ENCODE measurements around the gene RASGRF1.

RASGRF1 gene

DNA sequence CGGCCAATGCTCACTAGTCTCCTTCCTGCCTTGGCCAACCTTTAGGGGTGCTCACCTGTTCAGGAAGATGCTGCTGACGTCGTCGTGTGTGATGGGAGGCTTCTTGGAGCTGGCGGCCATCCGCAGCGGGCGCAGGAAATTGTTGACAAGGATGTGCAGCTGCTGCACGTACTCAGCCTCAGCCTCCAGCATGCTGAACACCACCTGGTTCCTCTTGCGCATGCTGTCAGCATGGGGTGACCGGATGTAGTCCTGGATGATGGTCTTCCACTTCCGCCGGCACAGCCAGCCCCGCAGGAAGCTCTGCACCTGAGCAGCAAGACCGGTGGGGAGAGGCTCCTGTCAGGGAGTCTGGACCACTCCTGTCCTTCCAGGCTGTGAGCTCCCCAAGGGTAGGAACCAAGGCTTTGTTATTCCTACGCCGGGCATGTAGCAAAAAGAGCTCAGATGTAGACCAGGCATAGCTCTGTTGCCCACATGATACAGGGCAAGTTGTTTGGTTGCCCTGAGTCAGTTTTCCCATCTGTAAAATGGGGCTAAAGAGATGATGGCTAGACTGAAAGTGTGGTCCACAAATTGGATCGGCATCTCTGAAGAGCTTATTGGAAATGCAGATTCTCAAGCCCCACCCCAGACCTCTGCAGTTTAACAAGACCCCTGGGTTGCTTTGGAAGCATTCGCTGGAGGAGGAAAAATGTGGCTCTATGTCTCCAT, 43.7 kb downstream of the RASGRF1 start:
- no peak overlapping the region for H3K9ac ChIP-seq (ENCODE audit: insufficient read length)
- 0 out of 2 replicates have a peak, but pooled peaks cover 3% of the 10 kb centered on the region for H3K9me3 ChIP-seq (ENCODE audit: low read depth, low read length)
- no peak for TF ChIP-seq POLR2AphosphoS5 (IDR thresholded peaks at IDR 0.05; ENCODE audit: borderline replicate concordance, low read depth, low read length)
- TF ChIP-seq FOXP2 (optimal IDR thresholded peaks at IDR 0.05; ENCODE audit: control extremely low read depth, extremely low read length, insufficient read depth), result no peak
- no peak for TF ChIP-seq EZH2 (IDR thresholded peaks at IDR 0.05)
- H3K36me3 ChIP-seq (ENCODE audit: insufficient read depth, low read length), result no peaks in the 10 kb centered on the region
- no peak overlapping the region for H3K4me3 ChIP-seq
- DNase-seq (ENCODE audit: low read depth, low spot score), result no peak
- H3K27ac ChIP-seq, result no peak overlapping the region

DNA sequence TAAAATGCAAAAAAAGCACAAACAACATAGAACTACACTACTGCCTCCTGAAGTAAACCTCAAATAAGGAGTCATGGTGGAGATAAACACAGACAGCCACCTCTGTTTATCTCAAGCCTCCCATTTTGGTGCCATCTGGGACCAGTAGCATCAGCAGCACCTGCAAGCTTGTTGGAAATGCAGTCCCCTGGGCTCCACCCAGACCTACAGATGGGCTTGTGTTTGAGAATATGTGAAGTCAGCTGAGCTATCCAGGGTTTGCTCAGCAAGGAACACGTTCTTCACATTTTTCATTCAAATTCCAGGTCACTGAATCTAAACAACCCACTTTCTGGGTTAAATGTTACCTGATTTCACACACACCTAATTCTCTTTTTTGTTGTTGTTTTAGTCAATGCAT, 45.5 kb downstream of the RASGRF1 start:
- no peak for DNase-seq (ENCODE audit: low read depth, low spot score)
- H3K9me3 ChIP-seq (ENCODE audit: low read depth, low read length), result 0 out of 2 replicates have a peak, but pooled peaks cover 3% of the 10 kb centered on the region
- TF ChIP-seq POLR2AphosphoS5 (IDR thresholded peaks at IDR 0.05; ENCODE audit: borderline replicate concordance, low read depth, low read length), result no peak
- TF ChIP-seq EZH2 (IDR thresholded peaks at IDR 0.05), result no peak
- no peak for TF ChIP-seq FOXP2 (optimal IDR thresholded peaks at IDR 0.05; ENCODE audit: control extremely low read depth, extremely low read length, insufficient read depth)
- H3K27ac ChIP-seq, result no peak overlapping the region
- no peaks in the 10 kb centered on the region for H3K36me3 ChIP-seq (ENCODE audit: insufficient read depth, low read length)
- no peak overlapping the region for H3K9ac ChIP-seq (ENCODE audit: insufficient read length)
- H3K4me3 ChIP-seq, result no peak overlapping the region

DNA sequence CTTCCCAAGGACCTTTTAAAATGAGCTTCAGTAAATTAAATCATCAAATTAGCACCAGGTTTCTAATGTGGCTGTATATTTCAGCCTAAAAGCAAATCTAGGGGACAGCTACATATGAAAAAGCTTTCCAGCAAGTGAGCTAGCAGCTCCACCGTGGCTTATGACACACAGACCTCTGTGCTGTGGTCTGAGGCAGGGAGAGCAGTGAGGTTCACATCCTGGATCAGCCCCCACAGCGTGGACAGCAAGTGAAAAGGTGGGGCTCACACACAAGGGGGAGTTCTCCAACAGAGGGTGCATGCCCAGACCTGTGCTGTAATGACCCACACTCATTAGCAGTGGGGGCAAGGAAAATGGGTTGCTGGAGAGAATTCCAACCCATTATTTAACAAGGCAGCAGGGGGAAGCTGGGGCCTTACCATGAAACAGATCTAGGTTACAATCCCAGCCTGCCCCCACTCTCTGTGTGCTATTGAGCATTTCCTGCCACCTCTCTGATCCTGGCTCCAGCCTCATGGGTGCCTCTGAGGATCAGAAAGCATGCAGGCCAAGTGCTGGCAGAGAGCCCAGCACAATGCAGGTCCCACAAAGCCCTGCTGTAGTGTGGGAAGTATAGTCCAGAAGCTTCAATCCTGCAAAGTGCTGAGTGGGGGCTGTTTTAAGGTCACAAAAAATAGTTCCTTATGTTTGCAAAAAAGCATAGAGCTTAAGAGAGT, 48.2 kb downstream of the RASGRF1 start:
- DNase-seq (ENCODE audit: low read depth, low spot score), result no peak
- H3K4me3 ChIP-seq, result no peak overlapping the region
- no peak overlapping the region for H3K27ac ChIP-seq
- no peak for TF ChIP-seq FOXP2 (optimal IDR thresholded peaks at IDR 0.05; ENCODE audit: control extremely low read depth, extremely low read length, insufficient read depth)
- TF ChIP-seq EZH2 (IDR thresholded peaks at IDR 0.05), result no peak
- no peak for TF ChIP-seq POLR2AphosphoS5 (IDR thresholded peaks at IDR 0.05; ENCODE audit: borderline replicate concordance, low read depth, low read length)
- no peaks in the 10 kb centered on the region for H3K36me3 ChIP-seq (ENCODE audit: insufficient read depth, low read length)
- H3K9ac ChIP-seq (ENCODE audit: insufficient read length), result no peak overlapping the region
- H3K9me3 ChIP-seq (ENCODE audit: low read depth, low read length), result 0 out of 2 replicates have a peak, but pooled peaks cover 3% of the 10 kb centered on the region

DNA sequence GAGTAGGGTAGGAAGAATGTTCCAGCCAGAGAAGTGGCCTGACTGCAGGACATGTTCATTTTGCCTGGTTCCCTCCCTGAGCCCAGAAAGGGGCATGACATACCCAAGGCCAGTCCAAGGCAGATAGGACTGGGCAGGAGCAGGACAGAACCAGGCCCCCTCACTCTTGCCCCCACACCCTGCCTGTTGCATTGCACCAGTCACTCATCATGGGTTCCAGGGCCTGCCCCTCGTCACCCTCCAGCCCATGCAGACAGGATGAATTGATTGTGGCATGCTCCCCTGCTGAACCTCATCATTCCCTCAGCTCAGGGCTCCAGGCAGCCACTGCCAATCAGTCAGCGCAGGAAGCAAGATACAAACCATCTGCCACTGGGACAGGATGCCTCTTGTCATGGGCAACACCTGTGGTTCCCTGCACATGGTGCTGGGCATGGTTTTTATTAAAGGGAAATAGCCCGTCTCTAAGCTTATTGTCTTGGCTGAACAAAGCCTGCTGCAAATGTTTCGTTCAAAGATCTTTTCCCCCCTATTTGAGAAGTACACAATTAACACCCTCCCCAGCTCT, 48.9 kb downstream of the RASGRF1 start:
- no peak overlapping the region for H3K27ac ChIP-seq
- no peaks in the 10 kb centered on the region for H3K36me3 ChIP-seq (ENCODE audit: insufficient read depth, low read length)
- no peak for TF ChIP-seq EZH2 (IDR thresholded peaks at IDR 0.05)
- TF ChIP-seq POLR2AphosphoS5 (IDR thresholded peaks at IDR 0.05; ENCODE audit: borderline replicate concordance, low read depth, low read length), result no peak
- TF ChIP-seq FOXP2 (optimal IDR thresholded peaks at IDR 0.05; ENCODE audit: control extremely low read depth, extremely low read length, insufficient read depth), result no peak
- DNase-seq (ENCODE audit: low read depth, low spot score), result no peak
- 0 out of 2 replicates have a peak, but pooled peaks cover 3% of the 10 kb centered on the region for H3K9me3 ChIP-seq (ENCODE audit: low read depth, low read length)
- no peak overlapping the region for H3K9ac ChIP-seq (ENCODE audit: insufficient read length)
- no peak overlapping the region for H3K4me3 ChIP-seq

DNA sequence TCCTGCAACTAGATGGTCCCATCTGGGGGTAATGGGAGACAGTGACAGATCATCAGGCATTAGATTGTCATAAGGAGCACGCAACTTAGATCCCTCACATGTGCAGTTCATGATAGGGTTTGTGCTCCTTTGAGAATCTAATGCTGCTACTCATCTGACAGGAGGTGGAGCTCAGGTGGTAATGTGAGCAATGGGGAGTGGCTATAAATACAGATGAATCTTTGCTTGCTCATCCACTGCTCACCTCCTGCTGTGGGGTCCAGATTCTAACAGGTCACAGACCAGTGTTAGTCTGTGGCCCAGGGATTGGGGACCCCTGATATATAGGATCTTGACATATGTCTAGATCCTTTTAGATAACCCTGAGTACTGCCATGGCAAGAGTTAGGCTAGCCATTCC, 52.7 kb downstream of the RASGRF1 start:
- no peak for TF ChIP-seq FOXP2 (optimal IDR thresholded peaks at IDR 0.05; ENCODE audit: control extremely low read depth, extremely low read length, insufficient read depth)
- no peak for TF ChIP-seq EZH2 (IDR thresholded peaks at IDR 0.05)
- TF ChIP-seq POLR2AphosphoS5 (IDR thresholded peaks at IDR 0.05; ENCODE audit: borderline replicate concordance, low read depth, low read length), result no peak
- Histone ChIP-seq H3K9ac (ENCODE audit: insufficient read length) (no peak overlapping the region), H3K9me3 (ENCODE audit: low read depth, low read length) (0 out of 2 replicates have a peak, but pooled peaks cover 3% of the 10 kb centered on the region), H3K36me3 (ENCODE audit: insufficient read depth, low read length) (no peaks in the 10 kb centered on the region), H3K4me3 (no peak overlapping the region), H3K27ac (no peak overlapping the region)
- no peak for DNase-seq (ENCODE audit: low read depth, low spot score)

DNA sequence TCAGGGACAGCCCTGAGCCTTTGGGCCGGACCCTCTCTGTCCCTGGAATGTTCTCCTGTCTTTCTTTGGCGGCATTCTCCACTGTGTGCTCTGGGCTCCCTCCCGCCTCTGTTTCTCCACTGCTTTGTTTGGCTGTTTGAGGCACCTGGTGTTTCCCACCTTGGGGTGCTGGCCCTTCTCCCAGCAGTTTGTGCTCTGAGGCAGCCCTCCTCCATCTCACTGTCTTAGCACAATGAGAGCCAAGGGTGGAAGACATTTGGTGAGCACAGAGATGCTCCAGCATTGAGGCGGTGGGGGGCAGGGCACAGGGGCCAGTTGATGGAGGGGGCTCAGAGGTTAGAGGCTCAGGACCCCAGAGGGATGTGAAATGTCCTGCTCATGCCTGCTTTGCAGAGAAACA, 54.3 kb downstream of the RASGRF1 start:
- Histone ChIP-seq H3K9ac (ENCODE audit: insufficient read length) (no peak overlapping the region), H3K9me3 (ENCODE audit: low read depth, low read length) (no peaks in the 10 kb centered on the region), H3K4me3 (no peak overlapping the region), H3K36me3 (ENCODE audit: insufficient read depth, low read length) (no peaks in the 10 kb centered on the region), H3K27ac (no peak overlapping the region)
- DNase-seq (ENCODE audit: low read depth, low spot score), result no peak
- TF ChIP-seq POLR2AphosphoS5 (IDR thresholded peaks at IDR 0.05; ENCODE audit: borderline replicate concordance, low read depth, low read length), result no peak
- TF ChIP-seq EZH2 (IDR thresholded peaks at IDR 0.05), result no peak
- TF ChIP-seq FOXP2 (optimal IDR thresholded peaks at IDR 0.05; ENCODE audit: control extremely low read depth, extremely low read length, insufficient read depth), result no peak

DNA sequence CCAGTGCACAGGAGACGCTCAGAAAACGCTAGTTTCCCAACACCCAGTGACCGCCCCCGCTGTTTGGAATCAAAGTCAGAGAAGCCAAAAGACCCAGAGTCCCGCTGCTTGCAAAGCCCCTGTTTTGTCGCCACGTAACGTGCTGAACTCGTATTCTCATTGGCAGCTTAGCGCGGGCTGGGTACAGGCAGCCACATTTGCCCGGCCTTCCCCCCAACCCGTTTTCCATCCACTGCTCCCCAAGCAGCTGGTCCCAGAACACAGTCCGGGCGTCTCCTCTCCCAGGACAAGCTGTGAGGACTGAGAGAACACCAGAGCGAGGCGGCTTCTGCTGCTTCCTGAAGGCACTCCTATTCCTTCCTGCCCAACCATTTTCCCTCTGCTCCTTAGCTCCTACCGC, 54.8 kb downstream of the RASGRF1 start:
- Histone ChIP-seq H3K9me3 (ENCODE audit: low read depth, low read length) (no peaks in the 10 kb centered on the region), H3K36me3 (ENCODE audit: insufficient read depth, low read length) (no peaks in the 10 kb centered on the region), H3K4me3 (no peak overlapping the region), H3K9ac (ENCODE audit: insufficient read length) (no peak overlapping the region), H3K27ac (no peak overlapping the region)
- TF ChIP-seq FOXP2 (optimal IDR thresholded peaks at IDR 0.05; ENCODE audit: control extremely low read depth, extremely low read length, insufficient read depth) (no peak), POLR2AphosphoS5 (IDR thresholded peaks at IDR 0.05; ENCODE audit: borderline replicate concordance, low read depth, low read length) (no peak), EZH2 (IDR thresholded peaks at IDR 0.05) (no peak)
- DNase-seq (ENCODE audit: low read depth, low spot score), result no peak

DNA sequence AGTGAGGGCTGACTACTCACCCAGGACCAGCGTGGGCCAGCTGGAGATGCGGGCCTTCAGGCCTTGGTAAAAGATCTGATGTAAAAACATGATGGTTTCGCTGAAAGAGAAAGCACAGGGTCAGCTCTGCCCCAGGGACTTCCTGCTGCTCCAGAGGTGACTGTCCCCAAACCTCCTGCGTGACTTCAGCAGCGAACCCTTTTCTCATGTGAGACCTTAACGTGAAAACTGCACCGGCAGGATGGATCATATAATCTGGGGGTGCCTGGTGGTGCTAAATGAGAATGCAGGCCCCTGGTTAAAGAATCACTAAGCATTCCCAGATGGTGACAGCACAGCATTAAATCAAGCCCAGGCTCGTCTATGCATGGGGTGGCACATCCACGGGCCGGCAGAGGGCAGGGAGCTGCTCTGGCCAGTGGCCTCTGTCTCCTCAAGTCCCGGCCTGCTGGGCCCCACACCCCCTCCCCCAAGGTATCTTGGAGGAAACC, 55.4 kb downstream of the RASGRF1 start:
- no peaks in the 10 kb centered on the region for H3K36me3 ChIP-seq (ENCODE audit: insufficient read depth, low read length)
- no peak for DNase-seq (ENCODE audit: low read depth, low spot score)
- no peak for TF ChIP-seq POLR2AphosphoS5 (IDR thresholded peaks at IDR 0.05; ENCODE audit: borderline replicate concordance, low read depth, low read length)
- TF ChIP-seq FOXP2 (optimal IDR thresholded peaks at IDR 0.05; ENCODE audit: control extremely low read depth, extremely low read length, insufficient read depth), result no peak
- no peak for TF ChIP-seq EZH2 (IDR thresholded peaks at IDR 0.05)
- no peaks in the 10 kb centered on the region for H3K9me3 ChIP-seq (ENCODE audit: low read depth, low read length)
- no peak overlapping the region for H3K27ac ChIP-seq
- H3K9ac ChIP-seq (ENCODE audit: insufficient read length), result no peak overlapping the region
- no peak overlapping the region for H3K4me3 ChIP-seq

All from SK-N-MC (cell line).